ENCODE data around the gene PTPN14. TPM values are rescaled to one million over a fixed set of nuclear protein-coding genes. Genes with fewer than 3 reads are reported as not detected.

PTPN14 gene
- total RNA-seq, 1 donor from 2014 or later = 43.7 TPM

DNA sequence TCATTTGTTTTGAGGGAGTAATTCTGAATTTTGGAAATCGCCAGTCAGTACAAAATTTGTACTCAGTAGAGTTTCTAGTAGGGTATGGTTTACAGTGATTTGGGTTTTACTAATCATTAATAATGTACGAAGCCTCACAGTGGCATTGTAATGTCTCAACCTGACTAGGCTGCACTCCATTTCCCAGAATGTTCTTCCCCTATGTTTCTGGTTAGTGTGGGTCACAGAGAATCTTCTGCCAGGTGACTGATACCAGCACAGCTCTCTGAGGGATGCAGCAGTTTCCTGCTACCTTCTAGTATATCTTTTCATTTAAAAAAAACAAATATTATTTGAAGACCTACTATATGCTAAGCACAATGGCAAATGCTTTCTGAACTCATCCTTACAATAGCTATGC, 112.9 kb downstream of the PTPN14 start:
- TF ChIP-seq, protein P1, sequence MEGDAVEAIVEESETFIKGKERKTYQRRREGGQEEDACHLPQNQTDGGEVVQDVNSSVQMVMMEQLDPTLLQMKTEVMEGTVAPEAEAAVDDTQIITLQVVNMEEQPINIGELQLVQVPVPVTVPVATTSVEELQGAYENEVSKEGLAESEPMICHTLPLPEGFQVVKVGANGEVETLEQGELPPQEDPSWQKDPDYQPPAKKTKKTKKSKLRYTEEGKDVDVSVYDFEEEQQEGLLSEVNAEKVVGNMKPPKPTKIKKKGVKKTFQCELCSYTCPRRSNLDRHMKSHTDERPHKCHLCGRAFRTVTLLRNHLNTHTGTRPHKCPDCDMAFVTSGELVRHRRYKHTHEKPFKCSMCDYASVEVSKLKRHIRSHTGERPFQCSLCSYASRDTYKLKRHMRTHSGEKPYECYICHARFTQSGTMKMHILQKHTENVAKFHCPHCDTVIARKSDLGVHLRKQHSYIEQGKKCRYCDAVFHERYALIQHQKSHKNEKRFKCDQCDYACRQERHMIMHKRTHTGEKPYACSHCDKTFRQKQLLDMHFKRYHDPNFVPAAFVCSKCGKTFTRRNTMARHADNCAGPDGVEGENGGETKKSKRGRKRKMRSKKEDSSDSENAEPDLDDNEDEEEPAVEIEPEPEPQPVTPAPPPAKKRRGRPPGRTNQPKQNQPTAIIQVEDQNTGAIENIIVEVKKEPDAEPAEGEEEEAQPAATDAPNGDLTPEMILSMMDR (IDR thresholded peaks at IDR 0.05) = no peak
- no peak for DNase-seq
- intact Hi-C loops (cut with DNase I) = no loop called here
- no peaks in the 10 kb centered on the region for H3K27me3 ChIP-seq
- peaks cover 17% of the 10 kb centered on the region for H3K4me1 ChIP-seq
- H3K9me3 ChIP-seq = no peaks in the 10 kb centered on the region
- no peak overlapping the region for H3K4me3 ChIP-seq
- no peaks in the 10 kb centered on the region for H3K36me3 ChIP-seq
- H3K27ac ChIP-seq = no peak overlapping the region
- no peak for ATAC-seq

DNA sequence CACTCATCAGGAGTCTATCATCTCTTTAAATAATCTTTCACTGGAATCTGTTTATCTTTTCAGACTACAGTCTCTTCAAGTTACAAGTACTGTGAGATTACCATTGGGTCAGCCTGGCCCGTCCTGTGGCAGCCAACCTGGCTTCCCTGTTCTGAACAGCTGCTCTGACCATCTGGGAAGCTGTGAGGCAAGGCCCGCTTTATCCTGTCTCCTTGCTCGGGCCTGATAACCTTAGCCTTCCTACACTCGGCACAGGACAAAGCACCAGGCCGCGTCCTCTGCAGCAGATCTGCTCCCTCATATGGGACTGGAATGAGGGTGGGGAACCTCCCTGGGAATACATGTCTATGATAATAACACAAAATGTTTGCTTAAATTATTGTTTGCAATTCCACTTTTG, 113.3 kb downstream of the PTPN14 start:
- no peaks in the 10 kb centered on the region for H3K27me3 ChIP-seq
- H3K27ac ChIP-seq = no peak overlapping the region
- ATAC-seq (no peak), DNase-seq (no peak)
- intact Hi-C loops (cut with DNase I) = no loop called here
- H3K36me3 ChIP-seq = no peaks in the 10 kb centered on the region
- peaks cover 17% of the 10 kb centered on the region for H3K4me1 ChIP-seq
- TF ChIP-seq, protein P1 (IDR thresholded peaks at IDR 0.05) = no peak
- no peaks in the 10 kb centered on the region for H3K9me3 ChIP-seq
- no peak overlapping the region for H3K4me3 ChIP-seq

DNA sequence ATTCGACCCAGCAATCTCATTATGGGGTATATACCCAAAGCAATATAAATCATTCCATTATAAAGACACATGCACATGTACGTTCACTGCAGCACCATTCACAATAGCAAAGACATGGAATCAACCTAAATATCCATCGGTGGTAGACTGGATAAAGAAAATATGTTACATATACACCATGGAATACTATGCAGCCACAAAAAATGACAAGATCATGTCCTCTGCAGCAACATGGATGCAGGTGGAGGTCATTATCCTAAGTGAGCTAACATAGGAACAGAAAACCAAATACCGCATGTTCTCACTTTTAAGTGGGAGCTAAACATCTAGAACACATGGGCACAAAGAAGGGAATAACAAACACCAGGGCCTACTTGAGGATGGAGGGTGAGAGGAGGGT, 115.5 kb downstream of the PTPN14 start:
- H3K36me3 ChIP-seq = no peaks in the 10 kb centered on the region
- H3K9me3 ChIP-seq = no peaks in the 10 kb centered on the region
- ATAC-seq (no peak), DNase-seq (no peak)
- no peaks in the 10 kb centered on the region for H3K27me3 ChIP-seq
- TF ChIP-seq, protein P1 (IDR thresholded peaks at IDR 0.05) = no peak
- intact Hi-C loops (cut with DNase I) = no loop called here
- H3K27ac ChIP-seq = no peak overlapping the region
- peaks cover 17% of the 10 kb centered on the region for H3K4me1 ChIP-seq
- H3K4me3 ChIP-seq = no peak overlapping the region

DNA sequence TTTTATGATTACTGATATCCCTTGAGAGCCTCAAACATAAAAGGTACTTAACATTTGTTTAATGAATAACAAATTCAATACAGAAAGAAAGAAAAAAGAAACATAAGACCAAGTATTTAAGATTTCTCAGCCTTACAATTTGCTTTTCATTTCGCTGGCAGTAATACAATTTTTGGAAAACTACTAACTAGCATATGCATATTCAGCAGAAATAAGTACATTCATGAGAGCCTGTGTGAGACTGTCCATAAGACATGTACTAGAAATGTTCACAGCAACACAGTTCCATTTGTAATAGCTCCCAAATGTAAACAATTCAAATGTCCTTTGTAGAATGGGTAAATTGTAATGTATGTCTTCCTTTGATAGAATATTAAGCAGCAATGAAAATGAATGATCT, 119.2 kb downstream of the PTPN14 start:
- no peak for DNase-seq
- intact Hi-C loops (cut with DNase I) = no loop called here
- no peaks in the 10 kb centered on the region for H3K9me3 ChIP-seq
- H3K4me1 ChIP-seq = no peaks in the 10 kb centered on the region
- H3K36me3 ChIP-seq = no peaks in the 10 kb centered on the region
- TF ChIP-seq, protein P1 (IDR thresholded peaks at IDR 0.05) = no peak
- ATAC-seq = no peak
- no peak overlapping the region for H3K27ac ChIP-seq
- no peaks in the 10 kb centered on the region for H3K27me3 ChIP-seq
- H3K4me3 ChIP-seq = no peak overlapping the region

DNA sequence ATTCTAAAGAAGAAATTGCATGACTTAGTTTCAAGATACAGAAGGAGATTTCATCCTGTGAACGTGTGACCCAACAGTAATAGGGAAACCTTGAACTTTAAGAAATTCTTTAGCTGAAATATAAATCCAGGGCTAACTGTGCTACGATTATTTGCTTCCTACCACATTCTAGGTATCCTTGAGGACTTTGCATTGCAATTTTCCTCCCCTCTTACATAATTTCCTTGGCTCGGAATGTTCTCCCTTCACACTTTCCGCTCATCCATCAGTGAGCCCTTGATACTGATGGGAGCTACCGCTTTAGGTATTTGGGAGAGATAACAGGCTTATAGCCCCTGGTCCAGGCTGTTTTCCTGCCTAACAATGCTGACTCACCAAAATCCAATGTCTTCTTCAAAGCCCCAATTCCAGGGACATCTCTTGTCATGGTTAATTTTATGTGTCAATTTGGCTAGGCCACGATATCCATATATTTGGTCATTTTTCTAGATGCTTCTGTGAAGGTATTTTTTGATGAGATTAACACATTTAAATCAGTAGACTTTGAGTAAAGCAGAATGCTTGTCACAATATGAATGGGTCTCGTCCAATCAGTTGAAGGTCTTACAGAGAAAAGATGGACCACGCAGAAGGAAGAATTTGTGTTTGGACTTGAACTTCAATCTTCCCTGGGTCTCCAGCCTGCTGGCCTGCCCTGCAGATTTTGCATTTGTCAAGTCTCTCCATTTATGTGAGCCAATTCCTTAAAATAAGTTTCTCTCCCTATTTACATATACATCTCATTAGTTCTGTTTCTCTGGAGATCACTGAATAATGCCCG, 121.2 kb downstream of the PTPN14 start:
- no peaks in the 10 kb centered on the region for H3K4me1 ChIP-seq
- ATAC-seq = no peak
- H3K4me3 ChIP-seq = no peak overlapping the region
- TF ChIP-seq, protein P1 (IDR thresholded peaks at IDR 0.05) = no peak
- H3K27me3 ChIP-seq = no peaks in the 10 kb centered on the region
- H3K27ac ChIP-seq = no peak overlapping the region
- no peak for DNase-seq
- H3K36me3 ChIP-seq = no peaks in the 10 kb centered on the region
- intact Hi-C loops (cut with DNase I) = no loop called here
- H3K9me3 ChIP-seq = no peaks in the 10 kb centered on the region

Measured in upper lobe of right lung (tissue), 1 donor.